ENCODE measurements around the gene ADAMTS10. TPM values are rescaled to one million over a fixed set of nuclear protein-coding genes. Genes with fewer than 3 reads are reported as not detected.

Gene ADAMTS10
- total RNA-seq (2014; rRNA removed; shearing (Covaris generic)) = 3.4 and 5.4 TPM in 2 replicates

DNA sequence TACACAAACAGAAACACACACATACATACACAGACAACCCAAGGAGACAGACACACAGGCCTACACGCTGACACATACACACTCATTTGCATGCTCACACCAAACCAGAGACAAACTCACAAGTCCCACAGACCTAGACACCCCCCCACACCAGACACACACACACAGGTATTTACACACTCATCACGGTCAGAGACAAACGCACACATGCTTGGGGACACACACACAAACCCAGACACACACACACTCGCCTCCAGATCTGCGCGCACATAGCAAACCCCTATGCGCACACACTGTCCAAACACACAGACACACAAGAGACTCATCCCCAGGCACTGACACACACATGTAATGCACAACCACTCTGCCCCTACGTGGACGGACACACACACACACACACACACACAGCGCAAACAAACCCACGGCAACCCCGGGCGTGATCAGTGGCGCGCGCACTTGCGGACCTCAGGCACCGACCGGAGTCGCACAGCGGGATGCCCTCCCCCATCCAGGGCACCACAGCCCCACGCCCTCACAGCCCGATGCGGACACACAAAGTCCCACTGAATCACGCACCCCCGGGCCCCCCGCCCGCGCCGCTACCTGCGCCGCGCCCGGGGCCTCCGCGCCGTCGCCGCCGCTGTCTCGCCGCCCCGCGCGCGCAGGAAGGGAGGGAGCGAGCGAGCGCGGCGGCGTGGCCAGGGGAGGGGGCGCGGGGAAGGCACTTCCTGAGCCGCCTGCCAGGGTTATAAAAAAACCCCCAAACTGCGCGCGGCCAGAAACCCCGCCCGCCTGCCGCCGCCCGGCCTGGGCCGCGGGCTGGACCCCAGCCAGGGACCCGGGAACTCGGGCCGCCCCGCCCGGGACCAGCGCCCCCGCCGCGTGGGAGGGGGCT is at the start of gene ADAMTS10:
Gene ADAMTS10, minus strand, starts transcription at position 675 of the 895 bp plus-strand sequence. CDS start 5,005 bp downstream, outside the sequence.
- DNase-seq (ENCODE audit: low read depth) = peak; percentile 32

DNA sequence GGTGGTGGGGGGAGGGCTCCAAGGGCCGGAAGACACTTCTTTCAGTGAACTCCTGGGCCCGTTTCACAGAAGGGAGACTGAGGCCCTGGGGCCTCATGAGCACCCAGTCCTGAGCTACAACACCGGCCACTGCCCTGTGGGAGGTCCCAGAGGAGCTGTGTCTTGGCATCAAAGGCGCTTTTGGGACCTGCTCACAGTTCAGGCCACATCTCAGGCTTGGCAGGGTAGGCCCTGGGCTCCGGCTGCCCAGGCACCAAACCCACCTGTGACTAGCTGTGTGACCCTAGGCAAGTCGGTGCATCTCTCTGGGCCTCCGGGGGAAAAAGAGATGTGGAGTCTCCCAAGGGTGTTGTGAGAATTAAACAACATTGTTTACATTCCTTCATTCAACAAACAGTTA is 49.4 kb upstream of the ADAMTS10 start:
- DNase-seq (ENCODE audit: low read depth) = no peak

DNA sequence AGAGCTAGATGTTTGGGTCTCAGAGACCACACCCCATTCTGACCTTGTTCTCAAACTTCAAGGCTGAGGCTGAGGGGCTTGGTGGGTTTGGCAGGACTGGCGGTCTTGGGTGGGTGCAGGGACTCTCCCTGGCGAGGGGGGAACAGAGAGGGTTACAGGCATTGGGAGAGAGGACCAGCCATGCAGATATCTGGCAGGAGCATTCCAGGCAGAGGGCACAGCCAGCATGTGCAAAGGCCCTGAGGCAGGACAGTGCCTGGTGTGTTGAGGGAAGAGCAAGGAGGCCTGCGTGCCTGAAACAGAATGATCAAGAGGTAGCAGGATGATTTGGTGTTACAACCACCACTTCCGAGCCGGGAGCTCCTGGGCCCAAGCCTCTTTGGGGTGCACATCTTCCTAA is 47.4 kb upstream of the ADAMTS10 start:
- no peak for DNase-seq (ENCODE audit: low read depth)

DNA sequence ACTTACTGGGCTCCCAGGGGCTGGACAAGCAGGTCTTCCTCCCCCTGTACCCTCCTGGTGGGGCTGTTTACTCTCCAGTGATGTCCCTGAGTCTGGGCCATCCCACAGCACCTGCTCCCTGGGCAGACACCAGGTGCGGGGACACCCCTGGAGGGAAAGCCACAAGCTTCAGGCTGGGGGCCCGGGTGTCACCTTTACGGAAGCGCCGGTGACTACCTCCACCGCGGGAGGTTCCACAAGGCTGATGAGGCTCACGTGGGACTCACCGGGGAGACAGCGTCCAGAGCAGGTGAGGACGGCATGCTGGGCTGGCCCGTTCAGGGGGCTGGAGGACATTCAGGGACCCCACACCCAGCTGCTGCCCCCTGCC is 44.8 kb upstream of the ADAMTS10 start:
- no peak for DNase-seq (ENCODE audit: low read depth)

DNA sequence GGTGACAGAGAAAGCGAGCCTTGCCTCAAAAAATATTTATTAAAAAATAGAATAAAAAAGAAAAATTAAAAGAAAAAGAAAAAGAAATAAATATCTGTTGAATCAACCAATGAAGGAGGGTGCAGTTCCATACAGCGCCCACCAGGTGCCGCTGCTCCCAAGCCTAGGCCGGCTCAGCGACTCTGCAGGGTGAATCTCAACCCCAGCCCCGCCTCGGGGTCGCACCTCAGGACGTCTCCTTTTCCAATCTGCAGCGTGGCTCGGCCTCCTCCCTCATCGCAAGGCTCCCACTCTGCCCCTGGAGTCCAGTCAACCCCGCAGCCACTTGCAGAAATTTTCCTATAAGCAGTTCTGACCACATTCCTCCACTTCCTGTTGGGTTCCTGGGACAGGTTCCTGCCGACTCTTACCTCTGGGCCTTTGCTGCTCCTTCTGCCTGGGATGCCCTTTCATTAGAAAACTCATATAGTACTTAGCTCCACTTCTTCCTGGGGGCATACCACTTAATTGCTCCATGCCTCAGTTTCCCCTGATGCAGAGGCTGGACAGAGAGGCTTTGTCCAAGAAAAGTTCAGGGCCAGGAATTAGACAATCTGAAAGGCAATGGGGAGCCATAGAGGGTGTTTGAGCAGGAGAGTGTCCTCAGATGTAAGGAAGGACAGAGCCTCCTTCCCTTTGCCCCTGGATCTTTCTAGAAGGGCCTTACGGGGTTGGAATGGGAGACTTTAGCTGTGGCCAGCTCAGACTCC is 44.2 kb upstream of the ADAMTS10 start:
- peak; percentile 48 for DNase-seq (ENCODE audit: low read depth)

DNA sequence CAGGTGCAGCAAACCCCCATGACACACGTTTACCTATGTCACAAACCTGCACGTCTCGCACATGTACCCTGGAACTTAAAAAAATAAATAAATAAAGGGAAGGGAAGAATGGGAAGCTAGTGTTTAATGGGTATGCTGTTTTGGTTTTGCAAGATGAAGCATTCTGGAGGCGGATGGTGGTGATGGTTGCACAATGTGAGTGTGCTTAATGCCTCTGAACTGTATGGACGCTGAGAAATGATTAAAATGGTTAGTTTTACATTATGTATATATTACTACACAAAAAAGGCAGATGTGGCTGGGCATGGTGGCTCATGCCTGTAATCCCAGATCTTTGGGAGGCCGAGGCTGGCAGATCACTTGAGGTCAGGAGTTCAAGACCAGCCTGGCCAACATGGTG is 37.7 kb upstream of the ADAMTS10 start:
- DNase-seq (ENCODE audit: low read depth) = no peak

DNA sequence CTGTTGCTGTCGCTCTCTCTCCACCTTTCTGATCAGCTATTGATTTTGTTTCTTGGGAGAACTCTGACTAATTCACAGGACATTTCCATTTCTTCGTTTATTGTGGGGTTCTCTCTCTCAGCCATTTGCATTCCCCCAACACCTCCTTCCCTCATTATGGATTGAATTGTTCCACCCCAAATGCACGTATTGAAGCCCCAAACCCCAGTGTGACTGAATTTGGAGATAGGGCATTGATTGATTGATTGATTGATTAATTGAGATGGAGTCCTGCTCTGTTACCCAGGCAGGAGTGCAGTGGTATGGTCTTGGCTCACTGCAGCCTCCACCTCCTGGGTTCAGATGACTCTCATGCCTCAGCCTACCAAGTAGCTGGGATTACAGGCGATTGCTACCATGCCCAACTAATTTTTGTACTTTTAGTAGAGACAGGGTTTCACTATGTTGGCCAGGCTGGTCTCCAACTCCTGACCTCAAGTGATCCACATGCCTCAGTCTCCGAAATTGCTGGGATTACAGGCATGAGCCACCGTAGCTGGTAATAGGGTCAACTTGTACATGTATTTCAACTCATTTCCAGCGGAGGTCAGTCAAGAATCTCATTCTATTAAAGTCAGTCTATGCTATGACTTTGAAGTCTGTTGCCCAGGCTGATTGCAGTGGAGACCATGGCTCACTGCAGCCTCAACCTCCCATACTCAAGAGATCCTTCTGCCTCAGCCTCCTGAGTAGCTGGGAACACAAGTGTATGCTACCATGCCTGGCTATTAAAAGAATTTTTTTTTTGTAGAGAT is 33.5 kb upstream of the ADAMTS10 start:
- no peak for DNase-seq (ENCODE audit: low read depth)

DNA sequence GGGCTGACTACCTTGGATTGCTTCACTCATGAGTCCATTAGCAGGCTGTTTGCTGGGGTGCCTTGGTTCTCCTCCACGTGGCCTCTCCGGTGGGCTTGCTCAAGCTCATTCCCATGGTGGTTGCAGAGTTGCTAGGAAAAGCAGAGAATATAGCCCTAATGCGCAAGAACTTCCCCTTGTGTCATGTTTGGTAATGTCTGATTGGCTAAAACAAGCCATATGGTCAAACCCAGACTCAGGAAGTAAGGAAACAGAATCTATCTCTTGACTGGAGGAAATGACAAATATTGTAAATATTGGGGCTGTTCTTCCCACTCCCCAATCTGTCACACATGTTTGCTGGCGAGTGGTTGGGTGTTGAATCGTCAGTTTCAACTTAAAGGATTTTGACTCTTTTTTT is 32.0 kb upstream of the ADAMTS10 start:
- DNase-seq (ENCODE audit: low read depth) = no peak

DNA sequence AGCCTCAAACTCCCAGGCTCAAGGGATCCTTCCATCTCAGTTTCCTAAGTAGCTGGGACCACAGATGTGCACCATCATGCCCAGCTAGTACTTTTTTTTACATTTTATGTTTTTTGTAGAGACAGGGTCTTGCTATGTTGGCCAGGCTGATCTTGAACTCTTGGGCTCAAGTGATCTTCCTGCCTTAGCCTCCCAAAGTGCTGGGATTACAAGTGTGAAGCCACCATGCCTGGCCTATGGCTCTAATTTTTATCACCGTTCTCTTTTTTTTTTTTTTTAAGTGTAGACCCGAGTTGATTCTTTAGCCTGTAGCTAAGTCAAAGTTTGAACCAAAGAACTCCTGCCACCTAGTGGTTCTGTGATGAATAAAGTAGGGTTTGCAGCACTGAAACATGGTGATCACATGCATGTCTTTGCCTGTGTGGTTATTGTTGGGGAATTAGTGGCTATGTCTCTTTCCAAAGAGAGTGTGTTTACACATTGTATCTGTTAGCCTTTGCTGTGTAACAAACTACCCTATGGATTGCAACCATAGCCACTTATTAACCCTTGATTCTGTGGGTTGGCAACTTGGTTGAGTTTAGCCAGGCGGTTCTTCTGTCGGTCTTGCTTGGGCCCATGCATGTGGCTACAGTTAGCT is 31.5 kb upstream of the ADAMTS10 start:
- DNase-seq (ENCODE audit: low read depth) = peak; percentile 65

DNA sequence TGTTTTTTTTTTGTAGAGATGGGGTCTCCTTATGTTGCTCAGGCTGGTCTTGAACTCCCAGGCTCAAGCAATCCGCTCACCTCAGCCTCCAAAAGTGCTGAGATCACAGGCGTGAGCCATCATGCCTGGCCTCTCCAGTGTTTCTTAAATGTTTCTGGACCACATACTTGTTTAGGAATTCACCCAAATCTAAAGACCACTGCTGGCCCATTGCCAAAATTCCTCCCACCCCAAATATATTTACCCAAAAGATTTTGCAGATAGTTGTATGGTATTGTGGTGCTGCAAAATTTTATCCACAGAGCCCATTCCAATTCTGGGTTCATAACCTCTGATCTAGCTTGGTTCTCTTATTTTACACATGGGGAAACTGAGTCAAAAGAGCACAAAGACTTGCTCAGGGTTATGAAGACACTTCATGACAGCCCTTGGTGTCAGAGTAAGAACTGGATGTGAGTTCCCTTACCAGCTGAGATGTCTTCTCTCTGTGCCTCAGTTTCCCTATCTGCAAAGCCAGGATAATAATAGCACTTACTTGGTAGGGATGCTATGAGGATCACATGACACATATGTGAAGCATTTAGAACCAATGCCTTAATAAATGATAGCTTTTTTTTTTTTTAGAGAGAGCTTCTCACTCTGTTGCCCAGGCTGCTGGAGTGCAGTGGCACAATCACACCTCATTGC is 30.8 kb upstream of the ADAMTS10 start:
- DNase-seq (ENCODE audit: low read depth) = no peak

DNA sequence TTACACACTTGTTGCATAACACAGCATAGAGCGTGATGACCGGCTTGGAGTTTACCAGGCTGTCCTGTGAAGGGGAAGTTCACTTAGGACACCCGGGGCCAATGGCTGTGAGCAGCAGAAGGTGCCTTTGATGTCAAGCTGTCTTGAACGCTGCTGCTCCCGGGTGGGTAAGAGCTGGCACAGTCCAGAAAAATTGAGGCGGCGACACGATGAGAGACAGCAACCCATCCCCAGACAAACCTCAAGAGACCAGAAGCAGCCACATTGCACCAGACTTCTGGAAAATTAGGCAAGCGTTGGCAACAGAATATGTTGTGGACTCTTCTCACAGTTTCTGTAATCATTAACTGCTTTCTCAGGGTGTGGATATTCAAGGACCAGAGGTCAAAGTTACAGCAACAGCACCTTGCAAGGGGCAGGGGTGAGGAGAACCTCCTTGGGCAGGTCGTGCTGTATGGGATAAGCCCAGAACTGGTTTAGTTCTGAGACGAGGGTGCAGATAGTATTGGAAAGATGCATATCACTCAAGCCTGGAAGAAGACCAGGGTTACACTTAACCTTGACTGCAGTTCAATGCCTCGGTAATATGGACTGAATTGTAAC is 30.0 kb upstream of the ADAMTS10 start:
- no peak for DNase-seq (ENCODE audit: low read depth)

DNA sequence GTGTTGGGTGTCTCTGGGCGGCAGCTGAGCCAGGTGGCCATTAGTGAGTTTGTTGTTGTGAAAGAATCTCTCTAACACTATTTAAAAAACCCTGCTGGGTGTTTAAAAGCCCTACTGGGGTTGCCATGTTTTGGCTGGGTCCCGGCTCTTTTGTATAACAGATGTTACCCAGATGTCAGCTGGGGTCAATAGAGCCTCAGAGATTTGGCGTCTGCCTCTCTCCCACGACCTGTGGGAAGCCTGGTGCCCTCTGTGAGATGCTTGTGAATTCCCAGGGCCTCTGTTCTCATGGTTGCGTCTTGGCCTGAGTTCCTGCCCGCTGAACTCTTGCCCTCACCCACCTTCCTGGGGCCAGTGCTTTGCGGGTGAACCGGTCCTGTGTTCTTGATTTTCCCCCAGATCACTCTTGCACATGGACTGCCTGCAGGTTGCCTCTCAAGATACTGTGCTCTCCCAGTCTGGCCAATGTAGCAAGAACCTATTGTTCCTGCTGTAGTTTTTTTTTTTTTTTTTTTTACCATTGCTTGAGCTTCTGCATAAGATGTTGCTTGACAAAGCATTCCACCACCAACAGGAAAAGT is 29.4 kb upstream of the ADAMTS10 start:
- no peak for DNase-seq (ENCODE audit: low read depth)

DNA sequence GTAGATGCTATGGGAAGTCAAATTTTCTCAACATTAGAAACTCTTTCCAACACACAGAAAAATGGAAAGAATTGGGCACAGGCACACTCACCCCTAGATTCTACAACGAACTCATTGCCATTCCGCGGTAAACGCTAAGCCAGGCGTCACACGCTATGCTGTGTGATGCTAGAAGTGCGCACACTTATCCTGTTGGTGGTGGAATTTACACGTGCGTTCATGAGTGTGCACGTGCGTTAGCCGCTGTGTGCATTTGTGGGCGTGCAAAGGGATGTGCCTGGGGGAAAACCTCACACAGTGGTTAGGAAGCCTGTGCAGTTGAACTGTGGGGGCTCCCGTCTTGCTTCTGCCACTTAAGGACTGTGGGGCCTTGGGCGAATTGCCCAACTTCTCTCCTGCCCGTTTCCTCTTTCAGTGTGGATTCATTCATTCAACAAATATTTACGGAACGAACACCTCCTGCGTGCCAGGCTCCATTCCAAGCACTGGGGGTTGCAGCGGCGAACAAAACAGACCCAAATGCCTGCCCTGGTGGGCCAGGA is 27.6 kb upstream of the ADAMTS10 start:
- peak; percentile 82 for DNase-seq (ENCODE audit: low read depth)

DNA sequence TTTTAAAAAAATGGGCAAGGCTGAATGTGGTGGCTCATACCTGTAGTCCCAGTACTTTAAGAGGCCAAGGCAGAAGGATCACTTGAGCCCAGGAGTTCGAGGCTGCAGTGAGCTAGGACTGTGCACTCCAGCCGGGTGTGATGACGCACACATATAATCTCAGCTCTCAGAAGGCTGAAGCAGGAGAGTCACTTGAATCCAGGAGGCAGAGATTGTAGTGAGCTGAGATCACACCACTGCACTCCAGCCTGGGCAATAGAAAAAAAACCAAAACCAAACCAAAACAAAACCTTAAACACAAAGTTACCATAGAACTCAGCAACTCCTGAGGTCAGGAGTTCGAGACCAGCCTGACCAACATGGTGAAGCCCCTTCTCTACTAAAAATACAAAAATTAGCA is 26.6 kb upstream of the ADAMTS10 start:
- DNase-seq (ENCODE audit: low read depth) = peak; percentile 73

DNA sequence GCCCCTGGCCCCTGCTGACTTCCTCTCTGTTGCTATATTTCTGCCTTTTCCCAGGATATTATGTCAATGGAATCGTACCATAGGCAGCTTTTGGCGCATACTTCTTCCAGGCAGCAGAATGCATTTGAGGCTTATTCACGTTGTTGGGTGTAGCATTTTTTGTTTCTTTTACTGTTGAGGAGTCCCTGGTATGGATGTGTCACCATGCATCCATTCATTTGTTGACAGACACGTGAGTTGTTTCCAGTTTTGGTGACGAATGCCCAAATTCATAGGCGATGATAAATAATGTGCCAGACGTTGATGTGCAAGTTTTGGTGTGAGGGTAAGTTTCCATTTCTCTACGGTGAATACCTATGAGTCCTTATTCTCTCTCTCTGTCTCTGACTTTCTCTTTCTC is 24.9 kb upstream of the ADAMTS10 start:
- peak; percentile 92 for DNase-seq (ENCODE audit: low read depth)

DNA sequence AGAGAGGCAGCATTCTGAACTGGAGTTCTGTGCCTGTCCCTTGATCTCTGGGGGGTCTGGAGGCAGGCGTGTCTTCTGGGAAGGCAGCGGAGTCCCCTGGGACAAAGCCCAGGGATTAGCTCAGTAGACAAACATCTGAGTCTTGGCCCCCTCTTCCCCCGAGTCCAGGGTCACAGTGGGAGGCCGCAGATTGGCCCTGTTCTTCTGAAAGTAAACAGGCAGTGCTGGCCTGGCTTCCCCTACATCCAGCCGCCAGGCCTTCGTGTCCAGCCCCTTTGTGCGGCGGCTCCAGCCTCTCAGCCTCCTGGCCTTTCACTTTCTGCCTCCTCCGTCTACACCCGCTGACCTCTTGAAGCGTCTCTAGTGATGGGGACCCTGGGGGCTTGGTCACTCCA is 20.9 kb upstream of the ADAMTS10 start:
- peak; percentile 34 for DNase-seq (ENCODE audit: low read depth)

DNA sequence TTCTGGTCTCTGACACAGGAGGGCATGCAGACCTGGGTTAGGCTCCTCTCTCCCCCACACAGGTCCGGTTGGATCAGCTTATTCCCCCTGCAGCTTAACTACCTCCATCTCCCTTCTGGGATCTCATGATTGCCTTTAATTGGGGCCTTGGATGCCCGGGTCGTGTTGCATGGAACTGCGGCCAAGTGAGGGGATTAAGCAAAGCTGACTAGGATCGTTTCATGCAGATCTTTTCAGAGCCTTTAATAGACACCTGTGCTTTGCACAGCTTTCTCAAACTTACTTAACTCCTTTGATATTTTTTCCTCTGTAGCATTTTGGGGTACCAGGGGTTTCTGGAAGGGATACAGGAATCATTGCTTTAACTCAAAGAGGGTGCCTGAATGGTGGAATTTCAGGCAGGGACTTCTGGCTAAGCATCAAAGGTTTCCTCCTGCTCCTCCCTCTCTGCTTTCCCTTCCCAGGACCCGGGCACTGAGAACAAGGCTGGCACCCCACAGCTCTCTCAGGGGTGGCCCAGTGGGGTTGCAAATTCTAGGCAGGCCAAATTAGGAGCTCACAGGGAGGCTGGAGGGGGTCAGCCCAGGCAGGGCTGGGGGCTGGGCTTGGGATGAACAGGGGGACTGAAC is 20.4 kb upstream of the ADAMTS10 start:
- no peak for DNase-seq (ENCODE audit: low read depth)

DNA sequence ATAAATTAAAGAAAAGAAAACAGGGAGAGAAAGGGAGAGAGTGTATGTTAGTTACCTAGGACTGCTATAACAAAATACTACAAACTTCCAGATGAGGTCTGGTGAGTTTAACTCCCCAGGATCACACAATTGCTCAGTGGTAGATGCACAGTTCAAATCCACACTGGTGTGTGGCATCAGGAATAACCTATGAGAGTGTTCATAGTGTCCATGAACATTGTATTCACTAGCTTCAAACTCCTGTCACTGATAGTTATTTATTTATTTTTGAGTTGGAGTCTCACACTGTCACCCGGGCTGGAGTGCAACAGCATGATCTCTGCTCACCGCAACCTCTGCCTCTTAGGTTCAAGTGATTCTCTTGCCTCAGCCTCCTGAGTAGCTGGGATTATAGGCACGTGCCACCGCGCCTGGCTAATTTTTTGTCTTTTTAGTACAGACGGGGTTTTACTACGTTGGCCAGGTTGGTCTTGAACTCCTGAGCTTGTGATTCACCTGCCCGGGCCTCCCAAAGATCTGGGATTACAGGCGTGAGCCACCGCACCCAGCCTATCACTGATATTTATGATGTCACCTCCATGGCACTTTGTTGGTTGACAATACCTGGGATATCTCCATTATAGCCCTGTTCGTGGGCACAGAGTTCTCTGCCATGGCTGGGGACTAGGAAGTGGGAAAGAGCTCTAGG is 19.6 kb upstream of the ADAMTS10 start, which contains the start of gene NFILZ:
Gene NFILZ, plus strand, starts transcription at position 638 of the 688 bp plus-strand sequence. CDS start 46,133 bp downstream, outside the sequence.
- DNase-seq (ENCODE audit: low read depth) = no peak

DNA sequence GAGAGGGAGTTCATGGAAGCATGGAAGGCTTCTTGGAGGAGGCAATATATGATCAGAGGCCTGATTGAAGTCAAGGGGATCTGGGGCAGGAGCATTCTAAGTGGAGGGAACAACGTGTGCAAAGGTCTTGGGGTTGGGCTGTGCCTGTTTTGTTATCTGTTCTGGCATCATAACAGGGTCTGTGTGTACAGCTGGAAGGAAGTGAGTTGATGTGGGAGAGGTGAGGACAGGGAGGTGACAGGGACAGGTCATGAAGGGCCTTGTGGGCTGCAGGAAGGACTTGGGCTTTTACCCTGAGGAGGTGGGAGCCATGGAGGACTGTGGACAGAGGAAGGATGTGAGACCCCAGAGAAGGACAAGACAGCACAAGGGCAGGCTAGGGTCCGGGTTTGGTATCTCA is 18.7 kb upstream of the ADAMTS10 start:
- no peak for DNase-seq (ENCODE audit: low read depth)

Measured in M059J (cell line).